HUES6 (cell line): ENCODE results near the gene BAIAP2.
"Not testable (repeated sequence)": the region's sequence is repeated elsewhere in the genome, so short reads cannot be mapped to it uniquely, and the experiment has no call there.

Experiments used
- H3K27ac ChIP-seq: 2 replicates; pipeline ENCODE4 v1.7.0; 2013; ENCODE audit warnings: low read depth, mild to moderate bottlenecking, low read length, inconsistent platforms
- H3K27me3 ChIP-seq: 2 replicates; pipeline ENCODE4 v1.6.1; 2013; ENCODE audit warnings: low read length; ENCODE audit not compliant: control insufficient read depth, insufficient read depth
- H3K36me3 ChIP-seq: 2 replicates; pipeline ENCODE4 v1.6.1; 2013; ENCODE audit warnings: low read length; ENCODE audit not compliant: control insufficient read depth, insufficient read depth
- H3K4me1 ChIP-seq: 2 replicates; pipeline ENCODE4 v1.6.1; 2013; ENCODE audit warnings: low read length; ENCODE audit not compliant: control insufficient read depth, insufficient read depth
- H3K4me3 ChIP-seq: 2 replicates; pipeline ENCODE4 v1.5.1; 2013; ENCODE audit warnings: low read depth, low read length
- H3K9ac ChIP-seq: one replicate; pipeline ENCODE4 v1.6.1; 2013; ENCODE audit warnings: mild to moderate bottlenecking, low read length
- H3K9me3 ChIP-seq: 2 replicates; pipeline ENCODE4 v1.6.1; 2013; ENCODE audit warnings: low read depth, low read length; ENCODE audit not compliant: control insufficient read depth, insufficient read depth

Gene BAIAP2

GRCh38 chr17:81003711-81004475 is 31.1 kb upstream of the BAIAP2 start:
- Histone ChIP-seq H3K4me3 (peak overlapping the region; percentile 59), H3K36me3 (peaks cover 14% of the 10 kb centered on the region), H3K9ac (no peak overlapping the region), H3K27me3 (peaks cover 61% of the 10 kb centered on the region), H3K4me1 (0 out of 2 replicates have a peak, but pooled peaks cover 3% of the 10 kb centered on the region), H3K27ac (no peak overlapping the region), H3K9me3 (no peaks in the 10 kb centered on the region)

GRCh38 chr17:81006891-81007290 is 28.1 kb upstream of the BAIAP2 start:
- no peak overlapping the region for H3K9ac ChIP-seq
- H3K27ac ChIP-seq = no peak overlapping the region
- H3K27me3 ChIP-seq = peaks cover 61% of the 10 kb centered on the region
- no peaks in the 10 kb centered on the region for H3K36me3 ChIP-seq
- peaks cover 12% of the 10 kb centered on the region for H3K9me3 ChIP-seq
- H3K4me1 ChIP-seq = 0 out of 2 replicates have a peak, but pooled peaks cover 3% of the 10 kb centered on the region
- H3K4me3 ChIP-seq = no peak overlapping the region

- Histone ChIP-seq H3K9ac (no peak overlapping the region), H3K9me3 (peaks cover 23% of the 10 kb centered on the region), H3K4me3 (no peak overlapping the region), H3K4me1 (0 out of 2 replicates have a peak, but pooled peaks cover 3% of the 10 kb centered on the region), H3K27ac (no peak overlapping the region), H3K27me3 (peaks cover 49% of the 10 kb centered on the region), H3K36me3 (no peaks in the 10 kb centered on the region)
These were observed 26.8 kb upstream of the BAIAP2 start for GRCh38 chr17:81008140-81008539.

- no peaks in the 10 kb centered on the region for H3K36me3 ChIP-seq
- H3K27me3 ChIP-seq = peaks cover 40% of the 10 kb centered on the region
- H3K9me3 ChIP-seq = peaks cover 23% of the 10 kb centered on the region
- H3K27ac ChIP-seq = no peak overlapping the region
- no peak overlapping the region for H3K4me3 ChIP-seq
- 0 out of 2 replicates have a peak, but pooled peaks cover 3% of the 10 kb centered on the region for H3K4me1 ChIP-seq
- no peak overlapping the region for H3K9ac ChIP-seq
These were observed 25.8 kb upstream of the BAIAP2 start for GRCh38 chr17:81009136-81009535.

- Histone ChIP-seq H3K27me3 (peaks cover 23% of the 10 kb centered on the region), H3K4me3 (no peak overlapping the region), H3K36me3 (no peaks in the 10 kb centered on the region), H3K4me1 (no peaks in the 10 kb centered on the region), H3K9ac (no peak overlapping the region), H3K9me3 (peaks cover 23% of the 10 kb centered on the region), H3K27ac (no peak overlapping the region)
These were observed 24.0 kb upstream of the BAIAP2 start for GRCh38 chr17:81010935-81011334.

GRCh38 chr17:81011951-81012350 is 23.0 kb upstream of the BAIAP2 start:
- Histone ChIP-seq H3K4me1 (no peaks in the 10 kb centered on the region), H3K27ac (no peak overlapping the region), H3K4me3 (no peak overlapping the region), H3K27me3 (peaks cover 13% of the 10 kb centered on the region), H3K9me3 (peaks cover 29% of the 10 kb centered on the region), H3K9ac (no peak overlapping the region), H3K36me3 (no peaks in the 10 kb centered on the region)

GRCh38 chr17:81012574-81013447 is 22.1 kb upstream of the BAIAP2 start:
- H3K27ac ChIP-seq = no peak overlapping the region
- H3K9me3 ChIP-seq = peaks cover 29% of the 10 kb centered on the region
- H3K36me3 ChIP-seq = no peaks in the 10 kb centered on the region
- peaks cover under 1% of the 10 kb centered on the region; the same call in 1 of the 2 replicates for H3K4me1 ChIP-seq
- peaks cover 6% of the 10 kb centered on the region for H3K27me3 ChIP-seq
- no peak overlapping the region for H3K9ac ChIP-seq
- H3K4me3 ChIP-seq = no peak overlapping the region

GRCh38 chr17:81013642-81014041 is 21.3 kb upstream of the BAIAP2 start:
- Histone ChIP-seq H3K27me3 (no peaks in the 10 kb centered on the region), H3K9ac (no peak overlapping the region), H3K27ac (no peak overlapping the region), H3K36me3 (no peaks in the 10 kb centered on the region), H3K4me3 (no peak overlapping the region), H3K9me3 (peaks cover 29% of the 10 kb centered on the region), H3K4me1 (peaks cover 7% of the 10 kb centered on the region; the same call in 1 of the 2 replicates)

GRCh38 chr17:81015136-81015535 is 19.8 kb upstream of the BAIAP2 start:
- H3K4me3 ChIP-seq = no peak overlapping the region
- no peak overlapping the region for H3K27ac ChIP-seq
- no peak overlapping the region for H3K9ac ChIP-seq
- no peaks in the 10 kb centered on the region for H3K27me3 ChIP-seq
- no peaks in the 10 kb centered on the region for H3K36me3 ChIP-seq
- H3K4me1 ChIP-seq = peaks cover 7% of the 10 kb centered on the region; the same call in 1 of the 2 replicates
- peaks cover 29% of the 10 kb centered on the region for H3K9me3 ChIP-seq

- no peak overlapping the region for H3K9ac ChIP-seq
- H3K9me3 ChIP-seq = peaks cover 21% of the 10 kb centered on the region
- no peaks in the 10 kb centered on the region for H3K27me3 ChIP-seq
- H3K36me3 ChIP-seq = no peaks in the 10 kb centered on the region
- H3K27ac ChIP-seq = no peak overlapping the region
- no peak overlapping the region for H3K4me3 ChIP-seq
- H3K4me1 ChIP-seq = peaks cover 7% of the 10 kb centered on the region; the same call in 1 of the 2 replicates
These were observed 18.4 kb upstream of the BAIAP2 start for GRCh38 chr17:81016575-81016974.

GRCh38 chr17:81017330-81017729 is 17.6 kb upstream of the BAIAP2 start:
- not testable (repeated sequence) for H3K4me3 ChIP-seq, H3K36me3 ChIP-seq, H3K4me1 ChIP-seq, H3K27ac ChIP-seq, H3K27me3 ChIP-seq, H3K9ac ChIP-seq
- H3K9me3 ChIP-seq = peaks cover 14% of the 10 kb centered on the region
